SHP77 treated with DMSO at 0.1 percent for 48 hours (cell line): ENCODE data around the gene TRIM8.

Experiments used
- DNase-seq: peaks from one replicate; lab custom pipeline; 2025; lab: John Stamatoyannopoulos, UW

The TRIM8 gene

DNA sequence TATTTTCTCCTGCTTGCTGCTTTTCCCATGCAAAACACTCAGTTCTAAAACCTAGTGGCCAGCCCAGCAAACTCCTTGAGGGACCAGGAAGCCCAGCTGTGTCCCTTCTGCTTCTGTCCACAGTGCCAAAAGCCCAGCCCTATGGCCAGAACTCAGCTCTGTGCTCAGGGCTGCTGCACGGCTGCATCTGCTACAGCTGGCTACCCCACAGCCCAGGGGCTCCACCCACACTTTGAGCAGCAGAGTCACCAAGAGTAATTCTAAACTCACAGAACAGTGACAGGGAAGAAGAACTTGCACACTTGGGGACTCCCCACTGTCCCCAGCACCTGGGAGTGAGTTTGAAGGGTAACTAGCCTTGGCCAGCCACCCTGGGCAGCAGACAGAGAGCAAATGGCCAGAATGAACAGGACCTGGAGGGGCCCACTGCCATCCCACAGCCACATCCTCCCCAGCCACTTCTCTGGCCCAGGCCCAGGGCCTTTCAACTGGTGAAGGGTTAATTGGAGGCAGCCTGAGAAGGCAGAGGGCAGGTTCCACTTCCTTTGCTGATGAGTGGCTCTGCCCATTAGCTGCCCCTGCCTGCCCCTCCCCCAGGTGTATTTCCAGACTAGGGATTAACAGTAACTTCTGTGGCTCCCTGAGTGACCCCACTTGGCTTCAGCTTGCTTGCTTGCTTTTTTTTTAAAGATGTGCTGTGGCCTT is 28.1 kb upstream of the TRIM8 start:
- DNase-seq: no peak

DNA sequence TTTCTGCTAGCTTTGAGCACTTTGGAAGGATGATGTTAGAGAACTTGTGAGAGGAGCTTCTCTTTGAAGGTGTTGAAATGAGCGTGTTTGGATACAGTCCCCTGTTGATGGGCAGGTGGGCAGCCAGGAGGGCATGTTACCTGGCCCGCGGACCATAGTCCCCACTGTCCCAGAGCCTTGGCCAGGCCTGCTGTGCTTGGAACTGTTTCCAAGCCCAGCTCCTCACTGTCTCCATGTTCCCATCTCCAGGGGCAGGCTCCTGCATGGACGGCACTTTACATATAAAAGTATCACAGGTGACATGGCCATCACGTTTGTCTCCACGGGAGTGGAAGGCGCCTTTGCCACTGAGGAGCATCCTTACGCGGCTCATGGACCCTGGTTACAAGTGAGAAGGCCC is 27.2 kb upstream of the TRIM8 start:
- no peak for DNase-seq

GRCh38 chr10:102617816-102618215 is 26.5 kb upstream of the TRIM8 start:
- no peak for DNase-seq

- DNase-seq: no peak
Observed at GRCh38 chr10:102619281-102619981, 24.8 kb upstream of the TRIM8 start.

- no peak for DNase-seq
Observed at GRCh38 chr10:102620138-102620590, 24.1 kb upstream of the TRIM8 start.

- DNase-seq: no peak
Observed at GRCh38 chr10:102620591-102621442, 23.5 kb upstream of the TRIM8 start.

- no peak for DNase-seq
Observed at GRCh38 chr10:102621443-102622325, 22.6 kb upstream of the TRIM8 start.

- DNase-seq: no peak
Observed at GRCh38 chr10:102624094-102624493, 20.2 kb upstream of the TRIM8 start.

DNA sequence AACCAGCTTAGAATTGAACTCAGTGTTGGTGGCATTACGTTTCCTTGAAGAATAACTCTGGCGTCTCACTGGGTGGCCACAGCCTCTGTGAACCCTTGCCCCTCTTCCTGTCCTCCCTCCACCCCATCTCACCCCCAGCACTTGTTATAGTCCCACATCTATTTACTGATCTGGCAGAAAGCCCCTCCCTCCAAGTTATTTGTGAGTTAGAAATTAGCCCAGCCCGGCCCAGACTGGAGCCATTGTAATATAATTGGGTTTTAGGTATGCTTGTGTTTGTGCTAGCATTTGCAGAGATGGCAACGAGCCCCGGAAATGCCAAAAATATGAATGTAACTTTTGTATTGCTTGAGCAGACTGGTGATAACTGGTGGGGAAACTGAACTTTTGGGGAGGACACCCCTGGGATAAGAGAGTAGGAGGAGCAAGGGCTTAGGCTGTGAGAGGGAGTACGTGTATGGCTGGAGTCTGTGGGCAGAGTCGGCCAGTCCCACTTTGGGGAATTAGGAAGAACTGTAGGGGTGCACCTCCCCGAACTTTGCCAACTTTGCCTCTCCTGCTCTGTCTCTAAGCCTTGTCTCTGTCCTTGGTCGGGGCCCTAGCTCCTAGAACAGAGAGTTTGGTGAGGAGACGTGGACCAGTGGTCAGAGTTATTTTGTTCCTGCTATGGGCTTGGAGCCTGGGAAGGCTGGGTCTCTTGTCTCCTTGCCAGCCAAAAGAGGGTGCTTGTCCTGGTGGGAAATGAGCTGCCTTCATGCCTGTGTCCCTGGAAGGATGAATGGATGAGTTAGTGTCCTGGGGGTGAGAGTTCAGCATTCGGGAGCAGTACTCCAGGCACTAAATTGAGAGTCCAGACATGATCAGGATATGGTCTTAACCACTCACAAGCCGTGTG is 19.3 kb upstream of the TRIM8 start:
- no peak for DNase-seq

- no peak for DNase-seq
Observed at GRCh38 chr10:102626026-102626685, 18.1 kb upstream of the TRIM8 start.

GRCh38 chr10:102627291-102627735 is 17.0 kb upstream of the TRIM8 start:
- DNase-seq: no peak

DNA sequence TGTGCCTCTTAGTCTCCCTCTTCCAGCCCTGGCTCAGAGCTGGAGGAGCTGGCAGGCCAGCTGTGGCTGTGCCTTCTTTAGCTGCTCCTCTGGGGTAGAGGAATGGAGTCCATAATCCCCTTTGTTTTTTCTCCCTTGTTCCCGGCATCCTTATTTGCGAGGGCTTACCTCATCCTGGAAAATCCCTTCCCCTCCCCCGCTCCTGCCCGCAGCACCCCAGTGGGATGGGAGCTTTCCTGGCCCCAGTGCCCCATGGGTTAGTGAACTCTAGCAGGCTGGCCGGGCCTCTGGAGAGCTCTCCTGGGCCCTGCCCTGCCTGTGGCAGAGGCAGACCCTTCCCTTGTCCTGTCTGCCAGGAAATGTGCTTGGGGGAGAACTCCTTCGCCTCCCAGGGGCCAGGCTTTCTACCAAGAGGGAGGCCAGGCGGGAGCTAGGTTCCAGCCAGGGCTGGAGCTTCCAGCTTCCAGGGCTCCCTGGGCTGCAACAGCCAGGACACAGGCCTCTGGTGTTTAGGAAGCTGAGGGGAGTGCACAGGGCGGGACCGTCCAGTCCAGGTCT is 16.5 kb upstream of the TRIM8 start:
- no peak for DNase-seq

DNA sequence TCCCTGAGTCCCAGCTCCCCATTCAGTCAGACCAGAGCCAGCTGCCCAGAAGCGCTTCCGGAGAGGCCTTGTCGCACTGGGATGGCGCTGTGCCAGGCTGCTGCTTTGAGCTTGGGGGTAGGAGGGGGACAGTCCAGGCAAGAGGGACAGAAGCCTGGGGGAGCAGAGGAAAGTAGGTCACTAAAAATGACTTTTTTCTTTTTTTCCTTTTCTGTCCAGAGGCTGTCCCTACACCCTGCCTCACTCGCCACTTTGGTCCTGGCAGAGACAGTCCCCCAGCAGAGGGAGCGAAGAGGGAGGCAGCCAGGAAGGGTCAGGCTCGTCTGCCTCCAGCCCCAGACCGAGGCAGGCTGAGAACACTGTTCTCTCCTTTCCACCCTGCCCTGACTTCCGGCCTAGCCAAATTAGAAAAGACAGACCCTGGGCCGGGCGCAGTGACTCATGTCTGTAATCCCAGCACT is 15.8 kb upstream of the TRIM8 start:
- DNase-seq: peak; percentile 63

- no peak for DNase-seq
Observed at GRCh38 chr10:102629661-102630614, 14.3 kb upstream of the TRIM8 start.

DNA sequence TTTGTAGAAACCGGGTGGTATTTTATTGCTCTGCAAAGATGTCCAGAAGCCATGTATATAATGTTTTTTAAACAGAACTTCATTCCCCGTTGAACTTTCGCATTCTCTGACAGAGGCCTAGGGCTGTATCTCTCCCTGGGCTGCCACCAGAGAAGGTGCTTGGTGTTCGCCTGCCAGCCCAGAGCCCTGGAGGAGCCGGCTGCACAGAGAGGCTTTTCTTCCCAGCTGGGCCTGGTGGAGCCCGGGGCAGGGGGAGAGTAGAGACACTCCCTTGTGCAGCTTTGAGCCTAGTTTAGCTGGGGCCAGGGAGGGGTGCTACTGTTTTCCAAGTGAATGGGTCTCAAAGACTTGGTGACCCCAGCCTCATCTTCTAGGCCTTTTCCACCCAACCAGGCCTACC is 13.6 kb upstream of the TRIM8 start:
- DNase-seq: no peak

DNA sequence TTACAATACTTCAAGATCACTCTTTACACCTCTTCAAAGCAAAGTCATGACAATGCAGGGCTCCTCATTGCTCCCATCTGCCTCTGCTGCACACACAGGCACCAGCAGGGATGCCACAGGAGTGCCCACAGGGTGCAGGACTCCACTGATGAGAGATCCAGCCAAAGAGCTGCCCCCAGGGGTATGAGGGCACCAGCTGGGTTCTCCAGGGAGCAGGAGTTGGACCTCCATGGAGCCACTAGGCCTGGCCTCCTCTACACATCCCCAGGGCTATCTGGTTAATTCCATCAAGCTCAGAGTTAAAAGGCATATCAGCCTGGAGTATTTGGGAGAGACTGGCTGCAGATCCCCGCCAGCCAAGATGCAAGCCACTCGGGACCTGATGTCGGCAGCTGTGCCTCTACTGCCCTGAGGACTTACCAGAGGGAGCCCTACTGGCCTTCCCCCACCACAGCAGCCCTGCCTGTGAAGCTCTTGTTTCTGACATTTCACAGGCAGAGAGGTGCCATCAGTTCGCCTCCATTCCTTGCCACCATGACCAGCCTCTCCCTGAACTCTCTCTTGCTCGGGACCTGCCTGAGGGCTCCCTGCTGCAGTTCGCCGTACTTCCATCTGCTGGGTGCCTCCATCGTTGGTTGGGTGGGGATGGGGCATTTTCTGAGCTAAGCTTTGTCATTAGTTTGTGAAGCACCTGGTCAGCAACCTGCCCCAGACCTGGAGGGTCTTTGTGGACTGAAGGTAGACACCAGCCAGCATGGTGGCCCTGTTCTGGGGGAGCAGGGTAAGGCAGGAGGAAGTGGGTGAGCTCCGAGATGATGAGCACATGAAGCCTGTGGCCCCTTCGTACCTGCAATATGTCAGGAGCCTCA is 12.5 kb upstream of the TRIM8 start:
- no peak for DNase-seq

DNA sequence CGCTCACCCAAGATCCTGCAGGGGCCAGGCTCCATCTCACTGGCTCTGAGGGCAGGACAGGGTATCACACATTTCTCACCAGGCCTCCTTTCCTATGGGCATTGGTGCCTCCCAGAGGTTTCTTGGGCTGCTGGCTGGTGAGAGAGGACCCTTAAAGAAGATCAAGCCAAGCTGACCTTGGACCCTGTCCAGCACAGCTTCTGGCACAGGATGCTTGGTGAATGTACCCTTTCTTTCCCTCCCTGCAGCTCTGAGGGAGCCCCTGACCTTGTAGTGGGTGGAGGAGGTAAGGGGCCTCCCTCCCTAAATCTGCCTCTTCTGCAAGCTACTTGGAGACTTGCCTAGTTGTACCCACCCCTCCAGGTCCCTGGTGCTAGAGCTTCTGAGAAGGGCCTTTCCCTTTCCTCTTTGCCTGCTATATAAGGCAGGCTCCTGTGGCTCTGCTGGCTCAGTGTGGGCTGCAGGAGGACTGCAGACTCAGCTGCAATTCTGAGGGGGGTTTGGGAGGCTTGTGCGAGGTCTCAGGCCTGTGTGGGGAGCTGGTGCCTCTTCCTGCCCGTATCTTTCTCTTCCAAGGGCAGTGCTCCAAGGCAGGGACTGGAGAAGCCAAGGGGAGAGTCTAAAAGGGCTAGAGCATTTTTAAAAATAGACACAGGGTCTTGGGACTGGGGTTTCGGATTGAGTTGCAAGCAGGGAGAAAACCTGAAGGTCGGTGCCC is 11.7 kb upstream of the TRIM8 start:
- no peak for DNase-seq
